SK-N-SH (cell line): ENCODE results near the gene CEP131.
A peak's percentile ranks its signal among the peaks of the same experiment; 100 is the strongest.

Experiments used
- CTCF ChIP-seq: fragments of 200-600 bp; sonication (generic); IDR thresholded peaks from 2 replicates; pipeline ENCODE4 v1.6.1; 2017; ENCODE audit warnings: antibody characterized with exemption, mild to moderate bottlenecking, moderate library complexity
- FOXJ3 ChIP-seq: sonication (generic); formaldehyde crosslinking; IDR thresholded peaks from 2 replicates; pipeline ENCODE4 v1.5.1; 2020; ENCODE audit warnings: mild to moderate bottlenecking, missing genetic modification reagents
- GABPA ChIP-seq: IDR thresholded peaks from 2 replicates; pipeline ENCODE4 v1.4.0; 2012; ENCODE audit warnings: low read depth, mild to moderate bottlenecking
- PBX3 ChIP-seq: IDR thresholded peaks from 2 replicates; pipeline ENCODE4; 2012
- RCOR1 ChIP-seq: fragments of 150-350 bp; IDR thresholded peaks from 2 replicates; pipeline ENCODE4 v1.6.1; 2017; ENCODE audit warnings: antibody characterized with exemption, low read length
- USF2 ChIP-seq: fragments of 150-350 bp; IDR thresholded peaks from 2 replicates; pipeline ENCODE4 v1.6.1; 2017; ENCODE audit warnings: antibody characterized with exemption, low read length, low read depth, borderline replicate concordance
- YY1 ChIP-seq: IDR thresholded peaks from 2 replicates; pipeline ENCODE4 v1.4.0; 2012; ENCODE audit warnings: low read depth, mild to moderate bottlenecking

GRCh38 chr17:81200695-81201580 is 21.8 kb downstream of the CEP131 start:
- TF ChIP-seq CTCF (peak; percentile 73), FOXJ3 (CRISPR knock-in tag) (no peak), RCOR1 (no peak), GABPA (no peak), USF2 (no peak), YY1 (no peak), PBX3 (no peak)
